SK-N-MC (cell line): ENCODE measurements around the gene ABTB2.

ENCODE experiments used
- FOXP2 ChIP-seq: optimal IDR thresholded peaks from 2 replicates; pipeline ENCODE3; 2011; ENCODE audit warnings: mild to moderate bottlenecking, moderate library complexity; ENCODE audit not compliant: insufficient read depth; ENCODE audit errors: extremely low read length, control extremely low read depth
- POLR2AphosphoS5 ChIP-seq: IDR thresholded peaks from 2 replicates; pipeline ENCODE4 v1.6.1; 2012; ENCODE audit warnings: mild to moderate bottlenecking, low read depth, low read length, borderline replicate concordance

DNA sequence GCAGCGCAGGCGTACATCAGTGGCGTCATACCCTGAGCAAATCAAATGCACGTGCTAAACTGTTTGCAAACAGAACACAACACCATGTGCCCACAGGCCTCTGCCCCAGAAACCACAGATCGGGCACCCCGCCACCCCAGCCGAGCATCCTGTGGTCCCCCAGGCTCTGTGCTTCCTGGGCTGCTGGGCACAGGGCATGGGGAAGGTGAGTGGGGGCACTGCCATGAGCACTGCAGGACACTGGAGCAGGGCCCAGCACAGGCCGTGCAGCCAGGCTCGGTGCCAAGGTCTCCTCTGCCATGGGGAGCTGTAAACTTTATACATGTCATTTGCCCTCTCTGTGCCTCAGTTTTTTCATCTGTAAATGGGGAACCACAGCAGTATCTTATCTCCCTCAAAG, 189.8 kb downstream of the ABTB2 start:
- no peak for TF ChIP-seq POLR2AphosphoS5
- TF ChIP-seq FOXP2 = no peak
